ENCODE data around the gene RNF4.

The RNF4 gene

DNA sequence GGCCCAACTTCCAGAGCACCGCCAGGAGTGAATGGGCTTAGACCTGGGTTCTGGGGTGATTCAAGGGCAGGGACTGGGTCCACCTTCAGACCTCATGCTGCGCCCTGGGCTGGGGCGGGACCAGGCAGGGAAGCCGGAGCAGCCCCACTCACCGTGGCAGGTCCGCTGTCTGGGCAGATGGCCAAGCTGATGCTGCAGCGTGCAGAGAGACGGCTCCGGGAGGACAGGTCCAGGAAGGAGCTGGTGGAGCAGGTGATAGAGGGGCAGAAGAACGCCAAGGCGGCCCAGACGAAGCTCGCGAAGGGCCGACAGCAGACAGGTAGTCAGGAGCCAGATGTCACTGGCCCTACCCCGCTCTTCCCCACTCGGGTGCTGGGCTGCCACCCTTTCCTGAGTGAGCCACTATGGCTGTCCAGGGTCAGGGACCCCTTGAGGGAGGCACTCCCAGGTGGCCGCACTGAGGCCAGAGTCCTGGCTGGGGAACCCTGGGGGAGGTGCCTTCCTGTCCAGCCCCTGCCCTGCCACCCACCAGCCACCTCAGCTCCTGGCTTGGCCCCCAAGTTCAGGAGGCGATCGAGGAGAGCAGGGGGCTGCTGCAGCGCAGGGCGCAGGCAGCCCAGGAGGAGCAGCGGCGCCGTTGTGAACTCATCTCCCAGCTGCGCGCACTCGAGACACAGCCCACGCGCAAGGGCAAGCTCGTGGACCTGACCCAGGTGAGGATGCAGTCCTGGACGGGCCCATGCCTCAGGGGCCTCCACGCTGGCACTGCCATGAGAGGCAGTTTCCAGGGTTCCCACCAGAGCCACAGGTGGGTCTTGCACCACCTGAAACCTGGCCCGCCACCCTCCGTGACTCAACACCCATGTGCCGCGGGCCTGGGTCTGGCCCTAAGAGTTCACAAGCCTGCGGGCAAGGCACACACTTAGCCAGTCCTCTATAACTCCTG lies 10.1 kb upstream of the RNF4 start:
- no peak for DNase-seq (ENCODE audit: low spot score)
- in situ Hi-C loops (cut with MboI; ENCODE audit: low pct_unique_long_range_greater_than_20kb, low sequenced_read_pairs, unreplicated experiment): no loop called here
- TF ChIP-seq, protein P1, sequence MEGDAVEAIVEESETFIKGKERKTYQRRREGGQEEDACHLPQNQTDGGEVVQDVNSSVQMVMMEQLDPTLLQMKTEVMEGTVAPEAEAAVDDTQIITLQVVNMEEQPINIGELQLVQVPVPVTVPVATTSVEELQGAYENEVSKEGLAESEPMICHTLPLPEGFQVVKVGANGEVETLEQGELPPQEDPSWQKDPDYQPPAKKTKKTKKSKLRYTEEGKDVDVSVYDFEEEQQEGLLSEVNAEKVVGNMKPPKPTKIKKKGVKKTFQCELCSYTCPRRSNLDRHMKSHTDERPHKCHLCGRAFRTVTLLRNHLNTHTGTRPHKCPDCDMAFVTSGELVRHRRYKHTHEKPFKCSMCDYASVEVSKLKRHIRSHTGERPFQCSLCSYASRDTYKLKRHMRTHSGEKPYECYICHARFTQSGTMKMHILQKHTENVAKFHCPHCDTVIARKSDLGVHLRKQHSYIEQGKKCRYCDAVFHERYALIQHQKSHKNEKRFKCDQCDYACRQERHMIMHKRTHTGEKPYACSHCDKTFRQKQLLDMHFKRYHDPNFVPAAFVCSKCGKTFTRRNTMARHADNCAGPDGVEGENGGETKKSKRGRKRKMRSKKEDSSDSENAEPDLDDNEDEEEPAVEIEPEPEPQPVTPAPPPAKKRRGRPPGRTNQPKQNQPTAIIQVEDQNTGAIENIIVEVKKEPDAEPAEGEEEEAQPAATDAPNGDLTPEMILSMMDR (IDR thresholded peaks at IDR 0.05; ENCODE audit: extremely low read depth, insufficient read depth, missing control alignments): no peak

DNA sequence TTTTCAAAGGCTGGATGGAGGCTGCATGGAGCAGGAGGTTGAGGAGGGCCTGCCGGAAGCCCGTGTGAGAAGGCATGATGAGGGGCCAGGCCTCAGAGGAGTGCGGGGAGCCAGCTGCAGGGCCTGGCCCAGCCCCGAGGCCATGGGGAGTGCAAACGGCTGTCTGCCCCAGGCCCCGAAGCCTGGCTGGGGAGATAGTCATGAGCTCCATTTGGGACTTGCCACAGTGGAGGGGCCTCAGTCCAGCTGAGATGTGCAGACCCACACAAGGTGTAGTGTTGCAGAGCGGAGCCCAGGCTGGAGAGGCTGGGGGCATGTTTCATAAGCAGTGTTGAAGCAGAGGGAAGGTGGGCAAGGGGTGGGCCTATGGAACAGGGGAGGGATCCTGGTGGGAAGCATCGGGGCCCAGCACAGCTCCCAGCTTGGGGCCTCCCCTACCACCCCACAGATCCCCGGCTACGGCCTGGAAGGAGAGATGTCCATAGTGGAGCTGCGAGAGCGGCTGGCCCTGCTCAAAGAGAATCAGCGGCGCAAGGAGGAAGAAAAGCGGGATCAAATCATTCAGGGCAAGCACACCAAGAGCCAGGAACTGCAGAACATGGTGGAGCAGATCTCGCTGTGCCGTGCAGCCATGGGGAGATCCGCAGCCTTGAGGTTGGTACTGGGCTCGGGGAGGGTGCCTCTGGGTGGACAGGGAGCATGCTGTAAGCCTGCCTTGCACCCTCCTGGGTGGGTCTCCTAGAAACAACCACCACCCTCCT lies 9.1 kb upstream of the RNF4 start:
- TF ChIP-seq, protein P1 (IDR thresholded peaks at IDR 0.05; ENCODE audit: extremely low read depth, insufficient read depth, missing control alignments): no peak

DNA sequence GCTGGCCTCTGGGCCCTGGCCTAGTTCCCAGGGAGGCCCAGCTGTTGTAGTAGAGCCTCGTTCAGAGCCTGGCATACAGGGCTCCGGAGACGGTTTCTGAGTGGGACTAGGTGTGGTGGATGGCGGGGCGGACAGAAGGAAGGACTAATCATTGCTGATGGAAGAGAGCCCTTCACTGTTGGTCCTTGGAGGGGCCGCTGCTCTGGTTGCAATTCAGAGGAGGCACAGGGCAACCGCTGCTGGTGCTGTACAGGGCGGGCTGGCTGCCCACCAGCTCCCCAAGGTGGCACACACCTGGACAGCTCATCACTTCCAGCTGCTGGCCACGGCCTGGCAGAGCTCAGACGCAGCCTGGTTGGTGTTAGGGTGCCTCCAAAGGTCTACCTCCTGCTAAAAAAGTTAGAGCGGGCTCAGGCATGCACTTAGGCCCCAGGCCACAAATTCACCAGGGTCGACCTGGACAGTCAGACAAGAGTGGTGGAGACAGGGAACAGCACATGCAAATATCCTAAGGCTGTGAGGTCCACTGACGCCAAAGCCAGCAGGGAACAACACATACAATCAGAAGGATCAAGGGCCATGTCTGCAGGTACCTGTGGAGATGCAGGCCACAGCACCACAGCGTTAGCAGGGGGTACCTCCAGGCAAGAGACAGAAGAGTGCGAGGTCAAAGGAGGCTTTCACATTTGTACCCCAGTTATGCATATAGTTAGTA lies 7.5 kb upstream of the RNF4 start:
- no peak for DNase-seq (ENCODE audit: low spot score)
- TF ChIP-seq, protein P1 (IDR thresholded peaks at IDR 0.05; ENCODE audit: extremely low read depth, insufficient read depth, missing control alignments): no peak
- in situ Hi-C loops (cut with MboI; ENCODE audit: low pct_unique_long_range_greater_than_20kb, low sequenced_read_pairs, unreplicated experiment): no loop called here

More for the DNA sequence above, 9.1 kb upstream of the RNF4 start:
- no peak for DNase-seq (ENCODE audit: low spot score)
- in situ Hi-C loops (cut with MboI; ENCODE audit: low pct_unique_long_range_greater_than_20kb, low sequenced_read_pairs, unreplicated experiment): no loop called here

DNA sequence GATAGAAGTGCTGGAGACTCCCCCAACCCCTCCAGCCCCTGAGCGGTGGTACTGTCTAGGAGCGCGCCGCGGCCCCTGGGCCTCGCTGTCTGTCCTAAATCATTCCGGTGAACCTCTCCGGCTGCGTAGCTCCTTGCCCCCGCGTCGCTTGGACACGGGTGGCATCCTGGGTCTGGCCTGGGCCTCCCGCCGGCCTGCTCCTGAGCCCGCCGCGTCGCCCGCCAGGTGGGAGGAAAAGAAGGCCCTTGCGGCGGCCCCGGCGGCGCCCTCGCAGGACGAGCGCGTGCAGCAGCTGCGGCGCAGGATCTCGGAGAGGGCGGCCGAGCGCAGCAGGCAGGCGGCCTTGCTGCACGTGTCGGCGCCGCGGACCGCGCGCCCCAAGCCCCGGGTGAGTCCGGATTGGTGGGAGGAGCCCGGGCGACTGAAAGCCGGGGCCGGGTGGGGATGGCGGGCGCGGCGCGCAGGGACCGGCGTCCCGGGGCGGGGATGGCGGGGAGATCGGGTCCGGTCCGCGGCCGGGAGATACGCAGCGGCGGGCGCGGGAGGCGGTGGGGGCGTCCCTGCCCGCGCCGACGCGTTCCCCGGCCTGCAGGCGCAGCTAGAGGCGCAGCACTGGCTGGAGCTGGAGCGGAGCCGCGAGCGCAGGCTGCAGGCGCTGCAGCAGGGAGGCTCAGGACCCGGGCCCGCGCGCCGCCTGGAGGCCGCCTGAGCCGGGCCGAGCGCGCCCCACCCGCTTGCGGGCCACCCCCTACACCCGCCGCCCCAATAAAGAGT lies 6.5 kb upstream of the RNF4 start:
- peak; percentile 90 for DNase-seq (ENCODE audit: low spot score)
- in situ Hi-C loops (cut with MboI; ENCODE audit: low pct_unique_long_range_greater_than_20kb, low sequenced_read_pairs, unreplicated experiment): no loop called here

DNA sequence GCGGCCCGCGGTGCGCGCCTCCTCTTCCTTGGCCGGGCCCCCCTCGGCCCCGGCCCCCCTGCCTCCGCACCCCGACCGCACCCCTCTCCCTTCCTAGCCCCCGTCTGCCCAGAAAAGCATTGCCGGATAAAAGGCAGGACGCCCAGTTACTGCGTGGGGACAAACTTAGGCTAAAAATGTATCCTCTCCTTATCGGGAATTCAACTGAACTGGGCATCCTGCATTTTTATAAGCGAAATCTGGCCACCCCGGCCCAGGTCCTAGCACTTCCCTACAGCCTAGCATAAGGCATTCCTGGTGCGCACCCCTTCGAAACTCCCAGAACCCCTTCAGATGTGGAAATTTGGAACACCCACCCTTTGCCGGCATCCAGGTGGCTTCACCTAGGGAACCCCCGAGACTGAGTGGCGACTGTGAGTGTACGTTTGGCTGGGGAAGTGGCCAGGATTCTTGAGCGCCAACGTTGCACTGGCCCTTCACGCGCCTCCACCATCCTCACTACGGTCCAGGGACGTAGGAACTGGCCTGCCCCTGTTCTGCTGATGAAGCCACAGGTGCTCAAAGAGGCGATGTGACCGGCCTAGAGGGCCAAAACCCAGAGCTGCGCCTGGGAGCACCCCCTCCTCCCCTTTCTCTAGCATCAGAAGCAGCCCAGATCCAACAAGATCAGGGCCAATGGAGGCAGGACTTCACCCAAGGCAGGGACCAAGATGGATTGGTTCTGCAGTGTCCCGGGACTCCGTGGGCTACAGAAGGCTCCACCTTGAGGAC lies 5.7 kb upstream of the RNF4 start:
- no peak for DNase-seq (ENCODE audit: low spot score)
- TF ChIP-seq, protein P1 (IDR thresholded peaks at IDR 0.05; ENCODE audit: extremely low read depth, insufficient read depth, missing control alignments): no peak
- in situ Hi-C loops (cut with MboI; ENCODE audit: low pct_unique_long_range_greater_than_20kb, low sequenced_read_pairs, unreplicated experiment): no loop called here

More for the DNA sequence above, 6.5 kb upstream of the RNF4 start:
- TF ChIP-seq, protein P1 (IDR thresholded peaks at IDR 0.05; ENCODE audit: extremely low read depth, insufficient read depth, missing control alignments): peak; percentile 57

Data from GM13977 (cell line).